HG03469 (cell line): ENCODE data around the gene TMEM170A.
"Not testable (repeated sequence)": the region's sequence is repeated elsewhere in the genome, so short reads cannot be mapped to it uniquely, and the experiment has no call there.

Source experiments
- ATAC-seq: cut with Tn5 transposase; IDR thresholded peaks from one replicate; pipeline ENCODE4 v1.9.1; 2021; ENCODE audit warnings: mild to moderate bottlenecking, moderate library complexity, moderate number of reproducible peaks; ENCODE audit not compliant: unreplicated experiment

Gene TMEM170A

DNA sequence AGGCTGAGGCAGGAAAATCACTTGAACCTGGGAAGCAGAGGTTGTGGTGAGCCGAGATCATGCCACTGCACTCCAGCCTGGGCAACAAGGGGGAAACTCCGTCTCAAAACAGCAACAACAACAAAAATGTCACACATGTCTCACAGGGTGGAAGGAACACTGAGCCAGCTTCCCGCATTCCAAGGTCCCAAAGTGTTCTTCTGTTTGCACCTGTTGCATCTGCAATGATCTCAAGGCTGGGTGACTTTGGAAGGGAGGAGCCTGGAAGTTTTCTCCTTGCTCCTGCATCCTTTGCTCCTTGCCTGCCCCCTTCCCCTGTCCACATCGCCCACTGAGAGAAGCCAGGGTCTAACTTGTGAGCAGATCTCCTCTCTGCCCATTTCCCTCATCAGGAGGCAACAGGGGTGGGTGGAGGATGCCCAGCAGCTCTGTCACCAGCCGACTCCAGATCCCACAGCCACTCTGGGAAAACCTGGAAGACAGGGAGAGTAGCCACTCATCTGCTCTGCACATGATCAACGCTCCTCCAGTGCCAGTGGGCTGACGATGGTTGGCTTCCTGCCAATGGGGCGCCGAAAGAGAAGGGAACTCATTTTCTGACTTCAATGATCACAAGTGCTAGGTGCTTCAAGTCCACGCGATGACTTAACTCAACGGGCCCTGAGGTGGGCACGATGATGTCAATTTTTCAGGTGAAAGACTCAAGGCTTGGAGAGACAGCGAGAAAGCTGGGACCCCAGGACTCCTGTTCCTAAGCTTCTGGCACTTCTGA, 18.1 kb upstream of the TMEM170A start:
- no peak for ATAC-seq

DNA sequence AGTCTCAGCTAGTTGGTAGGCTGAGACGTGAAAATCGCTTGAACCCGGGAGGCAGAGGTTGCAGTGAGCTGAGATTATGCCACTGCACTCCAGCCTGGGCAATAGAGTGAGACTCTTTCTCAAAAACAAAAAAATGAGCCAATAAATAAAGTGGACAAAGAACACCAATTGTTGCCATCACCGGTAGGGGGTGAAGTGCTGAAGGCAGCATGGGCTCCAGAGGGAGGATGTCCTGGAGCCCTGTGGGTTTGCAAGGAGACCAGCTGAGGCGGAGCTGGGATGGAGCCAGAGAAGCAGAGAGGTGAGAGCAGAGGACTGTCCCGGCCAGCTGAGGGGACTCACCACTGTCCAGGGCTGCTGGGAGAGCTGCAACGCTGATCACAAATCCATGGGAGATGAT, 17.0 kb upstream of the TMEM170A start:
- ATAC-seq = no peak

DNA sequence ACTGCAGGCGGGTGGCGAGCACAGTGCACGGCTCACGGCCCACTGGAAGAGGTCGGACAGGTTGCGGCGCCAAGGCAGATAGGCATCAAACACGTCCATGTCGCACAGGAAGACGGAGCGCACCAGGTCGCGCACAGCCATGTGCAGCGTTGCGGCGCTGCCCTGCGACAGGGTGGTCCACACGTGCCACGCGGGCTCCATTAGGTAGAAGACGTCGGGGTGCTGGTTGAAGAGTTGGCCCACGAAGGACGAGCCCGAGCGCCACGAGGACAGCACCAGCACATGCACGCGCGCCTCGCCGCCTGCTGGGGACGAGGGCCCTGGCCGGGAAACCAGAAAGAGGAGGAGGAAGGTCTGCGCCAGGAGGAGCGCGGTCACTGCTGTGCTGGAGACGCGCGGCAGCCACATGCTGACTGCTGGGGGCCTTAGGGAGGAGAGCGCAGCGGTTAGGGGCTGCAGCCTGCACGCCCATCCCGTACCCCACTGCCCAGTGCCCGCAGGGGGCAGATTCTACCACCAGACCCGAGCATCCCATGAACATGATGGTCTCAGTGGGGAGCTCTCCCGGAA, 15.0 kb upstream of the TMEM170A start:
- ATAC-seq = no peak

DNA sequence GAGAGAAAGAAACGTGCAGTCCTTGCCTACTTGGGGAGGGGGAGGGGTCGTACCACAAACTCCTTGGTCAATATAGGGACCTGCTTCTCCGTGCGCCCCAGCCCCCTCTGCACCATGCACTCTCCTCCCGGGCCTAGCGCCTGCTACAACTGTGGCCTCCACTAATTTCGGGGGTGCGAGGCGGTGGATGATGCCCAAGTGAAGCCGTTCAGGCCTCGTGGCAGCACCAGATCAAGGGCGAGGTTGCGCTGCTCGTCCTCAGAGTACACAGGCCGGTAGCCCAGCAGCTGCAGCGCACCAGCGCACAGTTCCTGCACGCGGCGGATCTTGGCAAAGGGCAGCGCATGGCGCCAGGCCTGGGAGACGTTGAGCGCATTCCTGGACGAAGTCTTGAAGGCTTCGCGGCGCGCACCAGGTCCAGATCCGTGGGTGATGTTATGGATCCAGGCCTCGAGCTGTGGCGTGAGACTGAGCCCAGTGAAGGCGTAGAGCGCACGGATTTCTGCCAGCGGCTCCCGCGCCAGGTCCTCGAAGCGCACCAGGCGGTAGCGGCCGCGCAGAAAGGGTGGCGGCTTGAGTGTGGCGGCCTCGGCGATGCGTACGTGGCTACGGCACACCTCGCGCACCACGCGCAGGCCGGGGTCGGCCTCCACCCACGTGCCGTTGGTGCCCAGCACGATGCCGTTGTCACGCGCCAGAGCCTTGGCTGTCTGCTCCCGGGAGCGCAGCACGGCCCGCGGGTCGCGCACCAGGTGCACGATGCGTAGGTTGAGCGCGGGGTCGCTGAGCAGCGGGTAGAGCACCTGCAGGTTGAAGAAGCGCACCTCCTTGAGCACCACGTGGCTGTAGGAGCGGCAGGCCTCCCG, 14.2 kb upstream of the TMEM170A start:
- no peak for ATAC-seq

DNA sequence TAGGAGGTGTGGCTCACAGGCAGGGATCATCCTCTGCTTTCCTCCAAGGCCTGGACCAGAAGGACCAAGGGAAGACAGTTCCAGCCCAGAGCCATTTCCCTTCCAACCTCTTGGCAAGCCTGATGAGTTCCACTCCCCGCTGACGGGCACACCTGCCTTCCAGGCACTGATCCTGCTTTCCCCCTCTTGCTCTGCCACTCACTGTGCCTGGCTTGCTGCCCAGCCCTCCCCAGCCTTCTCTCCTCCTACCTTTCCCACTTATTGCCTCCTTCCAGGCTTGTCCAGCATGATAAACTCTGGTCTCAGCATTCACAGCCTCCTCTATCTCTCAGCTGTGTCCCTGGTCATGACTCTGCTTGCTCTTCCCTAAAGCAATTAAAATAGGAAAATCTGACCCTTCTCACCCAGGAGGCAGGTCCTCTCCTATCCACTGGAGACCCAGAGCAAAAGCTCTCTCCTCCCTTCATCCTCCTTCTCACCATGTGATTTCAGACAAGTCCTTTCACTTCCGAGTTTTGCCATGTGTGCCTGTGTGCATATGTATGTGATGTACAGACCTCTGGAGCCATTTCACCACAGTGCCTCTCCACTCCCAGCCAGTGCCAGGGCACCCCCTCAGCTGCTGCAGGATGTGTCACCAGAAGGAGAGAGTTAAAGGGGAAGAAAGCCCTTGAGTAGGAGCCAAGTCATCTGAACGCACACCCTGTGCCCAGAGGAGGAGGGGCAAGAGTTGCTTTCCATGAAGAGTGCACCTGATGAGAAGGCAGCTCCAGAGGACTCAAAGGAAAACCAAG, 13.4 kb upstream of the TMEM170A start:
- peak; percentile 58 for ATAC-seq

DNA sequence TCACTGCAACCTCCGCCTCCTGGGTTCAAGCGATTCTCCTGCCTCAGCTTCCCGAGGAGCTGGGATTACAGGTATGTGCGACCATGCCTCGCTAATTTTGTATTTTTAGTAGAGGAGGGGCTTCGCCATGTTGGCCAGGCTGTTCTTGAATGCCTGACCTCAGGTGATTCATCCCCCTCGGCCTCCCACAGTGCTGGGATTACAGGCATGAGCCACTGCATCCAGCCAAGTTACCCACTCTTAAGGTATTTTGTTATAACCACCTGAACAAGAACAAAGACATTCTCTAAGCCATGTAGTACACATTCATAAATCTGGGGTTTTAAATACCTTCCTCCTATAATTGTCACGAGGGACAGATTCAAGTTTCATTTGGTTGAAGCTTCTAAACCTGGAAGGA, 12.3 kb upstream of the TMEM170A start:
- ATAC-seq = no peak

DNA sequence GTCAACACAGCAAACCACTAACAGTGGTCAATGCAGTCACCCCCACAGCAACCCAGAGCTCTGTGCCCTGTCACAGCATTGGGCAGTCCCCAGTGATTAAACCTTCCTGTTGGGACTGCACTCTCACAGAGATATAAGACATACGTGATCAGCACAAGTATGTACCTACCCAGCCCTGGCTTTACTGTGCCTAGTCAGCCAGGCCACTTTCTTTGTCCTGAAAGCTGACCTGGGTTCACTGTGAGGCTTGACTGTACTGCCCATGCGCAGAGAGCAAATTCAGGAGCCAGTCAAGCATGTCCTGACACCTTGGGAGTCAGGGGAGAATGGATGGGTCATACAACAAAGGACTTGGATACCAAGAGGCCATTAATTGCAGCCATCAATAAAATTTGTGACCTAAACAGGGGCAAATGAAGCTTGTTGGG, 10.9 kb upstream of the TMEM170A start:
- no peak for ATAC-seq

DNA sequence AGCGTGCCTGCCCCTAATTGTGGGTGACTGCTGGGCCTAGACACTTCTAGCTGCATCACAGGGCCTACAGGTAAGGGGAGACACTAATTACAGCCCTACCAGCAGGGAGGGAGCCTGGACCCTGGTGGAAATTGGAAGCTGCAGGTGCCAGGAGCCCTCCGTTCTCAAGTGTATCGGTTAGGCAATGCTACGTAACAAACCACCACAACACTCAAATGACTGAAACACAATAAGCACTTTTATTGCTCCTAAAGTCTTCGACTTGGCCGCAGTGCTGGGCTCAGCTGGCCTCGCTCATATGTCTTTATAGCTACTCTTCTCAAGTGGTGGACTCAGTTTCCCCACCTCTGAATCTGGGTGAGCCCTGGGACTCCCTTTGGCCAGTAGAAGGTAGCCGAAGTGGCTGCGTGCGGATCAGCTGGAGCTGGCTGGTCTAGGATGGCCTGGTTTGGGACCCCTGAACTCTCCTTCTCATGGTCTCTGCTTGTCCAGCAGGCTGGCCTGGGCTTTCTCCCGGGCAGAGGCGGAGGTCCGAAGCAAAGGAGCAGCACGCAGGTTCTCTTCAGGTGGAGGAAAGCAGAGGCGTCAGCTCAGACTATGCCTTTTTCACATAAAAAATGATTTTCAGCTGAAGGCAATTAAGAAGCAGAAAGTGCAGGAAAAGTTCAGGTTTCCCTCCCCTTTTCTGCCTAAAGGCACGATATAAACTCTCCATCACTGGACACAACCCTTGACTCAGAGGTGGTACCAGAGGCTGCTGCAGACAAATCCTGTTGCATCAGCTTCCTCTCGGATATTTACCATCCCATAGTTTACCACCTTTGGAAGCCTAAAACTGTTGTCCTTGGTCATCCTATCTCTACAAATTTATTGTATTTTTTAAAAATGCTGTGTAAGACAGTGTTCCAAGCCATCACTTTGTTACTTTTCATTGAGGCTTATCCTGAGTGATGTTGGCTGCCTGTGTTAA, 8.7 kb upstream of the TMEM170A start:
- ATAC-seq = no peak

DNA sequence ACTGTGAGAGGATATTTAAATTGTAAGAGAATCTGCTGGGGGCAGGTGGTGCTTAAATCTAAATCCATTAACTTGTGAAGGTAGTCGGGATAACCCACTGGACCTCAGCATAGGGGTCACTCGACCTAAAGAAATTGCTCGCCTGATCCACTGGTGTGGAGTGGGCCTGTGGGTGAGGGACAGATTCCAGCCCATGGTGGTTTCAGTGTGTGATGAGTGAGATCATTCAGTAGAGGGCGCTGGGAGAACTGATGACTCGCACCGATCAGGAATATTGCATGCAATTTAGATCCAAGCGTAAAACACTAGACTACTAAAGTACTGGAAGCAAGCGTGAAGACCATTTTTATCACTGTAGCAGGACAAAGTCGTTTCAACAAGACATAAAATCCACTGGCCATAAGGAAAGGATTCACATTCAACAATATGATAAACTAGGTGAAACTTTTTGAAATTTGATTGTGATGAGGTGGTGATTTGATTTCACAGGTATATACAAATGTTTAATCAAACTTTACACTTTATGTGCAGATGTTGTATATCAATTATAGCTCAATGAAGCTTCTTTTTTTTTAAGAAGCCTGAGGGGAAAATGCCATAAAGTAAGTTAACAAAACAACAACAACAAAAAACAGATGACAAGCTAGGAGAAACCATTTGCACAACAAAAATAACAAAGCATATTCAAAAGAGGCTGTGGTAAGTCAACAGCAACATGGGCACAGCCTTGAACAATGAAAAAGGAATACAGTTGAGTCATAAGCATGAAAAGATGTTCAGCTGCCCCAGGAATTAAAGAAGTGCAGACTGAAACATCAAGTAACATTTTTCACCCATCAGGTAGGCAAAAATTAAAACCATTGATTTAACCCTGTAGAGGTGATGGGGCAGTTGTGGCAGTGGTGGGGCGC, 7.5 kb upstream of the TMEM170A start:
- ATAC-seq = no peak

DNA sequence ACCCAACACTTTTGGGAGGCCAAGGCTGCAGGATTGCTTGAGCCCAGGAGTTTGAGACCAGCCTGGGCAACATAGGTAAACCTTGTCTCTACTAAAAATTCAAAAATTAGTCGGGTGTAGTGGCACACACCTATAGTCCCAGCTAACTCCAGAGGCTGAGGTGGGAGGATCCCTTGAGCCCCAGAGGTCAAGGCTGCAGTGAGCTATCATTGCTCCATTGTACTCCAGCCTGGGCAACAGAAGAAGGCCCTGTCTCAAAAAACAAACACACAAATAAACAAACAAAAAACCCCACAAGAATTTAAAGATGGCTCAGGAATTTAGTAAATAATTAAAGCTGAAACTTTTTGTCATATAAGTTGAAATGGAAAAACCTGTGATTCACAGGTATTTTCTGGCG, 2.3 kb upstream of the TMEM170A start:
- ATAC-seq = no peak

DNA sequence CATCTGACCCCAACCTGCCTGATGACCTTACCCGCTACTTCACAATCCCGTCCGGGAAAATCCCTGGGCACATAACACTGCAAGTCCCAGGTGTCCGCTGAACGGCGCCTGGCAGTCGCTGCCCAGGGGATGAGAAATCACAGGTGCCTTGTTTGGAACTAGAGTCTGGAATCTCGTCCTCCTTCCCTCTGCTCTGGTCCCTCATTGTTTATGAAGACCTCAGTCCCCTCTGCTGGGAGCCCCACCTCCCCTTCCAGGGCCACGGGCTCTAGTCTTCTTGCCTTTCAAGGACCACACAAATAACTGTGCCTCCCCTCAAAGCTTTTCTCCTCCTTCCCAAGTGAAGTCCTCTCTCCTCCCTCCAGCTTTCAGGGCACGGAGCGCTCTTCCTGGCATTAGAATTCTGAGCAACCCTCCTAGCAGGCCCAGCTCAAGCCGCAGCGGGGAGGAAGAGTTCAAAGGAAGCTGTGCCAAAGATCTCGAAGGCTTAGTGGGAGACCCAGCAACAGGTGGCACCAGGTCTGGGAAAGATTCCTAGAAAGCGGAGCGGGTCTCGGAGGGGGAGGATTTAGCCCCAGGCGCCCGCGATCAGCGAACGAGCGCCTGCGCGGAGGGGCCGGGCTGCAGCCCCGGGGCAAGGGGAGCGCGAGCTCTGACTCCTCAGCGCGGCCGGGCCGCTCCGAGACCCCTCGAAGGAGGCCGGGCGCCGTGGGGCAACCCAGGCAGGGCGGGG, 934 bp downstream of the TMEM170A start:
- not testable (repeated sequence) for ATAC-seq

DNA sequence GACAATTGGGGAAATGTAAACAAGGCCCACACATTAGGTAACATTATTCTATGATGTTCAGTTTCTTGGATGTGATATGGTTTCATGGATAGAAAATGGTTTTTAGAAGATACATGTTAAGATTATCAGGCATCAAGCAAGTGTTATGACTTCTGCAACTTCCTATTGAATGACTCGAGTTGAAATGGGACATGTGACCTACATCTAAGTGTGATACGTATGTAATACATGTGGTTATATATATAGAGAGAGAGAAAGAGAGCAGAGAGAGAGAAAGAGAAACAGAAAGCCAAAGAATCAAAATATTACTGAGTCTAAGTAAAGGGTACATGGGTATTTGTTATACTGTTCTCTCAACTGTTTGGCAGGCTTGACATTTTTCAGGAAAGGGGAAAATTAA, 1.7 kb downstream of the TMEM170A start:
- ATAC-seq = no peak

DNA sequence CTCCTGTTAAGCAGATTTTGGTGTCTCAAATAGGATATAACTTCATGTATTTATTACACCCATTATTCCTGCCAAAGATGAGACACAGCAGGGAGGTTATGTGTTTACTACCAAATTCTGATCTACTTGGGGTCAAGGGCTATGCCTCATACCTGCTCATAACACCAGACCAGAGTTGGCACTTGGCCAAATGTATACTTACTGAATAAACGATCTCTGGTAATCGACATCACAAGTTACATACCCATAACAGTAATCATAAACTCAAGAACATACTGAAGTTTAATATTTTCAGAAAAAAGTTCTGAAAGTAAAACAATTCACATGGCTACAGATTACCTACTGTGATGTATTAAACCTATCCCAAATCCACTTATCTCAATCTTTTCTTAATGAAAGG, 2.9 kb downstream of the TMEM170A start:
- no peak for ATAC-seq

DNA sequence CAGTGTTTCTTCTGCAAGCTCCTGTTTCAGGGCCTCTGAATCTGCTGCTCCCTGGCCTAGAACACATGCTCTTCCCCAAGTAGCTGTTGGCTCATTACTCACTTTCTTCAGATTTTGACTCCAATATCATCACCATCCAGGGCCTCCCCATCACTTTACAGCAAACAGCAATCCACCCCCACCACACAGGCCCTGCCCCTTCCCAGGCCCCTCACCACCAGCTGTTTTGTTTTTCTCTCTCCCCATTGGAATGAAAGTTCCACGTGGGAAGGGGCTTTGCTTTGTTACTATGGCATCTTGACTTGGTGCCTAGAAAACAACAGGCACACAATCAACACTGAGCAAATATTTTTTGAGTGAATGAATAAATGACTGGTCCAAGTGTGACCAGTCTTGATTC, 4.0 kb downstream of the TMEM170A start:
- no peak for ATAC-seq

DNA sequence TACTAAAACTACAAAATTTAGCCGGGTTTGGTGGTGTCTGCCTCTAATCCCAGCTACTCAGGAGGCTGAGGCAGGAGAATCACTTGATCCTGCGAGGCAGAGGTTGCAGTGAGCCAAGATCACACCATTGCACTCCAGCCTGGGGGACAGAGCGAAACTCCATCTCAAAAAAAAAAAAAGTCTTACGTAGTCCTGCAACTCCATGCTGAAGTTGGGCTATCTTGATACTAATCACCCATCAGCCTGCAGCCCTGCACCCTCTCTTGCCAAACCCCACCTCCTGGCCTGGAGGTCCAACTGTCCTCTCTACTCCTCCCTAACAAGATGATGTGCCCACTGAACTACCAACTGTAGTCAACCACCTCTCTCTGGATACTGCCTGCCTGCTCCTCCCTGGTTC, 4.8 kb downstream of the TMEM170A start:
- ATAC-seq = no peak

DNA sequence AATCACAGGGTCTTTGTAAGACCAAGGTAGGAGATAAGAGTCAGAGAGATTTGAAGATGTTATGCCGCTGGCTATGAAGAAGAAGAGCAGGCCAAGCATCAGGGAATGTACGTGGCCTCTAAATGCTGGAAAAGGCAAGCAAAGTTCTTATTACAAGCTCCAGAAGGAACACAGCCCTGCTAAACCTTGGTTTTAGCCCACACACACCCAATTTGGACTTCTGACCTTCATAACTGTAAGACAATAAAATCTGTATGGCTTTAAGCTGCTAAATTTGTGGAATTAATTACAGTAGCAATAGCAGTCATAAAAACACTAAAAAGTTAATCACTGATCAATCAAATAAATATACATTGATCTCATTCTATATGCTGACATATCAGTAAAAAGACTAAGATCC, 6.0 kb downstream of the TMEM170A start:
- no peak for ATAC-seq

DNA sequence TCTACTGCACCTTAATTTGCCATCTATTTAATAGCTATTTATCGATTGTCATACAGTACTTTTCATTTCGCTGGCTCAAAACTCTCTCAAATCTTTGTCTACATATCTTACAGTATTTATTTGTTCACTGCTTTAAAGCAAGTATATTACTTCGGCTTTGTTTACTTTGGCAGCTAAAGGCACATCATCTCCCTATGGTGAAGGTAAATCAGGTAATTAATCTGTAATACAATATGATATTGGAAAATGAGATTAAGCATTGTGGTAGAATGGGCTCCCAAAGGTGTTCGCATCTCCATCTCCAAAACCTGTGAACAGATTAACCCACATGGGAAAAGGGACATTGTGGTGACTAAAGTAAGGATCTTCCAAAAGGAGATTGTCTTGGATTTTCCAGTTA, 6.5 kb downstream of the TMEM170A start:
- no peak for ATAC-seq

DNA sequence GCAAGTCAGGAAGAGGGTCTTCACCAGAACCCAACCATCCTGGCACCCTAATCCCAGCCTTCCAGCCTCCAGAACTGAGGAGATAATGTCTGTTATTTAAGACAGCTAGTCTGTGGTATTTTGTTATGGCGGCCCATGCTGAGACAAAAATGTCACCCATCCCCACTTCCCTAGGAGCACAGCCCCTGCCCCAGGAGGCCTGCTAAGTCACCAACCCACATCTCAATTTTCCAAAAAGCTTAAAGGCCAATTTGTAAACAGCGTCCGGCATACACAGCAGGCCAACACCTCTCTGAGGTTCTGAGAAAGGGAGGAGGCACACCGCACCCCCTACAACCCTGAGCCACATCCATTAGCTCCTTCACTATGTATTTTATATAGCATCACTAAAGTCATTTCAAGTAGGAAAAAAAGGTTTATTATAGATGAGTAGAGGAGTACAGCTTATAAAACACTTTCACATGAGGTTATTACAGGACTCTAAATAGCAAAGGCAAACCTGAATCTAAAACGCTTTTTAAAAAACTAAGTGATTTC, 6.9 kb downstream of the TMEM170A start:
- no peak for ATAC-seq
